Activated CD8-positive, alpha-beta T cell treated with anti-CD3 and anti-CD28 coated beads for 36 hours (primary cell): ENCODE measurements around the gene ANAPC7. TPM values are rescaled to one million over a fixed set of nuclear protein-coding genes. Genes with fewer than 3 reads are reported as not detected.

Experiments
- ATAC-seq: fragments of 200-7000 bp; cut with Tn5 transposase; one replicate; pipeline ENCODE4 v1.10.0; 2021; ENCODE audit warnings: mild to moderate bottlenecking, moderate library complexity
- CTCF ChIA-PET: fragments of 350-600 bp; sonication (Branson Sonifier 250); formaldehyde crosslinking; loops from one replicate; lab custom pipeline; 2021; ENCODE audit warnings: antibody characterized with exemption; lab: Charles Lee
- POLR2A ChIA-PET: fragments of 350-600 bp; sonication (Branson Sonifier 250); formaldehyde crosslinking; loops from one replicate; lab custom pipeline; 2021; ENCODE audit warnings: antibody characterized with exemption; lab: Charles Lee
- DNase-seq: peaks from one replicate; pipeline ENCODE4 v3.0.0-alpha.2; 2020
- H3K27ac Mint-ChIP-seq: one replicate; pipeline ENCODE4 v1.8.0; 2021; ENCODE audit warnings: mild to moderate bottlenecking, mixed read lengths
- H3K27me3 Mint-ChIP-seq: one replicate; pipeline ENCODE4 v1.8.0; 2021; ENCODE audit warnings: mixed read lengths
- H3K36me3 Mint-ChIP-seq: one replicate; pipeline ENCODE4 v1.8.0; 2021; ENCODE audit warnings: low read depth, mixed read lengths
- H3K4me1 Mint-ChIP-seq: one replicate; pipeline ENCODE4 v1.8.0; 2021; ENCODE audit warnings: low read depth, mixed read lengths
- H3K4me3 Mint-ChIP-seq: one replicate; pipeline ENCODE4 v1.8.0; 2021; ENCODE audit warnings: mild to moderate bottlenecking, moderate library complexity, mixed read lengths
- H3K9me3 Mint-ChIP-seq: one replicate; pipeline ENCODE4 v1.8.0; 2021; ENCODE audit warnings: mixed read lengths
- intact Hi-C: fragments of 100-400 bp; cut with micrococcal nuclease; formaldehyde crosslinking; loops from one replicate; pipeline ENCODE4 v1.10.0; 2022
- total RNA-seq, 2 experiments: library from RNA; stranded (reverse); gene quantifications; one replicate each; pipeline ENCODE4 v1.2.3, GENCODE V29; 2021
- TF ChIP-seq, protein P1 (sequence below): fragments of 200-600 bp; IDR thresholded peaks from one replicate; pipeline ENCODE4 v1.8.0; 2022; ENCODE audit warnings: antibody characterized with exemption, mild to moderate bottlenecking

Gene ANAPC7
- total RNA-seq, 2 experiments from 2014 or later, result 44.9 to 52.9 TPM

DNA sequence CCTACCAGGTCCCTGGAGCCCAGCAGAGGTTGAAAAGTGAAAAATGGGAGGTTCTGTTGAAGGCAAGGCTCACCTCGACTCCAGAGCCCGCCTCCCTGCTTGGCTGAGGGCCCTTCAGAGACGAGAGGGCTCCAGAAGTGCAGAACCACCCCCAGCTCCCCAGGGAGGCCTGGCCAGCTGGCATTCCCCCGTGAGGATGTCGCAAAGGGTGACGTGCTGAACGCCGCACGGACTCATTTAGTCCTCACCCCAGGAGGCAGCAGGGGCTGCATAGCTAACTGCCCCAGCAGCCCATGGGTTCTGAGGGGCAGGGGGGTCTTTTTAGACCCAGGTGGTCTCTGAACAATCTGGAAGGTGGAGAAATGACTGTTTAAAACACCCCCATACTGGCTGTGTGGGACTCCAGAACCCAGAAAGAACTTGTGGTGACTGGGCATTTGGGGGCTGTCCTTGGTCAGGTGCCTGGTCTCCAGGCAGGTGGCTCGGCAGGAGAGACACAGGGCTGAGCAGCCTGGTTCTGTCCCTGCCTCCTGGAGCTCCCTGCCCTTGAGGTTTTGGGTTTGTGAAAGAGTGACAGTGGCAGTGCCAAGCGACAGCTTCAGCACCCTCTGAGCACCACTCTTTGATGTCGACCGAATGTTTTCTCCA is 32.0 kb downstream of the ANAPC7 start:
- DNase-seq (no peak), ATAC-seq (no peak)
- Mint-ChIP-seq H3K27me3 (no peaks in the 10 kb centered on the region), H3K27ac (no peak overlapping the region), H3K9me3 (no peaks in the 10 kb centered on the region), H3K36me3 (peaks cover 12% of the 10 kb centered on the region), H3K4me3 (no peak overlapping the region), H3K4me1 (no peaks in the 10 kb centered on the region)
- TF ChIP-seq, protein P1, sequence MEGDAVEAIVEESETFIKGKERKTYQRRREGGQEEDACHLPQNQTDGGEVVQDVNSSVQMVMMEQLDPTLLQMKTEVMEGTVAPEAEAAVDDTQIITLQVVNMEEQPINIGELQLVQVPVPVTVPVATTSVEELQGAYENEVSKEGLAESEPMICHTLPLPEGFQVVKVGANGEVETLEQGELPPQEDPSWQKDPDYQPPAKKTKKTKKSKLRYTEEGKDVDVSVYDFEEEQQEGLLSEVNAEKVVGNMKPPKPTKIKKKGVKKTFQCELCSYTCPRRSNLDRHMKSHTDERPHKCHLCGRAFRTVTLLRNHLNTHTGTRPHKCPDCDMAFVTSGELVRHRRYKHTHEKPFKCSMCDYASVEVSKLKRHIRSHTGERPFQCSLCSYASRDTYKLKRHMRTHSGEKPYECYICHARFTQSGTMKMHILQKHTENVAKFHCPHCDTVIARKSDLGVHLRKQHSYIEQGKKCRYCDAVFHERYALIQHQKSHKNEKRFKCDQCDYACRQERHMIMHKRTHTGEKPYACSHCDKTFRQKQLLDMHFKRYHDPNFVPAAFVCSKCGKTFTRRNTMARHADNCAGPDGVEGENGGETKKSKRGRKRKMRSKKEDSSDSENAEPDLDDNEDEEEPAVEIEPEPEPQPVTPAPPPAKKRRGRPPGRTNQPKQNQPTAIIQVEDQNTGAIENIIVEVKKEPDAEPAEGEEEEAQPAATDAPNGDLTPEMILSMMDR, result no peak
- intact Hi-C loops, result no loop called here
- ChIA-PET CTCF (interaction anchor here (1.1 kb wide), 1 partner anchor 22 kb away, joined by 4 read pairs; no protein-coding TSS in a partner anchor), POLR2A (interaction anchor here (0.6 to 1.2 kb wide), 4 partner anchors 22 to 55 kb away, joined by 3 to 4 read pairs (median 4); no protein-coding TSS in a partner anchor)

DNA sequence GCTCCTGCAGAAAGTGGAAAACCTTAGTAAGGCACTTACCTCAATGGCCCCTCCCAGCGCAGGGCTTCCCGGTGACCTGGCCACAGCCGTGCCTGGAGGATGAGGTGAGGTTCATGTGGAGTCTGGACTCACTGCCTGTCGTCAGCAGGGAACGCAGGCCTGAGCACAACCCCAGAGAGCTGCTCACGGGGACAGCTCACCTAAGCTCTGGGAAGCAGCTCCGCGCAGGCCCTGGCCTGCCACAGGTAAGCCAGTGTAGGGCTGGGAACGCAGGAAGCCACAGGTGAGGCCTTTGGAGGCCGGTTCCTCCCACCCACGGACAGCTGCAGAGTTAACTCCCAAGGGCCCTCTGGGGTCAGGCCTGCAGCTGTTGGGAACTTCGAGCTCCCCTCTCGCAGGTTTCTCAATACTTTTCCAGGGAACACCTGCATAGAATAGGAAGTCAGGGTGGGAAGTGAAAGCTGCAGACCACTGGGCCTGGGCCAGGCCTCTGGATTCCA is 32.7 kb downstream of the ANAPC7 start:
- TF ChIP-seq, protein P1, result no peak
- H3K4me3 Mint-ChIP-seq, result no peak overlapping the region
- ChIA-PET CTCF (no interaction called here), POLR2A (interaction anchor here (0.9 to 1.2 kb wide), 2 partner anchors 21 to 54 kb away, joined by 4 read pairs; no protein-coding TSS in a partner anchor)
- H3K9me3 Mint-ChIP-seq, result no peaks in the 10 kb centered on the region
- intact Hi-C loops, result no loop called here
- peaks cover 7% of the 10 kb centered on the region for H3K36me3 Mint-ChIP-seq
- DNase-seq (no peak), ATAC-seq (no peak)
- H3K27me3 Mint-ChIP-seq, result no peaks in the 10 kb centered on the region
- H3K4me1 Mint-ChIP-seq, result no peaks in the 10 kb centered on the region
- H3K27ac Mint-ChIP-seq, result no peak overlapping the region

DNA sequence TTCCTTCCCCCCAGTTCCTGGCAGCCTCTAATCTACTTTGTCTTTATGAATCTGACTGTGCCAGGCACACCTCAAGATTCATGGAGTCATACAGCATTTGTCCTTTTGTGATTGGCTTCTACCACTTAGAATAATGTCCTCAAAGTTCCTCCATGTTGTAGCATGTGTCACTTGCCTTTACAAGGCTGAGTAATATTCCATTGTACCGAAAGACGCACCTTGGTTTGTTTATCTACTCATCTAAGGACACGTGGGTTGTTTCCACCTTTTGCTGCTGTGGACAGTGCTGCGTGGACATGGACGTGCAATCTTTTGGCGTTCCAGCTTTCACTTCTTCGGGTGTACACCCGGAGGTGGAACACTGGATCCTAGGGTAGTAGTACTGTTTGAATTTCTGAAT is 33.5 kb downstream of the ANAPC7 start:
- Mint-ChIP-seq H3K4me3 (no peak overlapping the region), H3K27ac (no peak overlapping the region), H3K9me3 (no peaks in the 10 kb centered on the region), H3K27me3 (no peaks in the 10 kb centered on the region), H3K36me3 (peaks cover 4% of the 10 kb centered on the region), H3K4me1 (no peaks in the 10 kb centered on the region)
- CTCF ChIA-PET, result no interaction called here
- no peak for DNase-seq
- POLR2A ChIA-PET, result interaction anchor here (0.6 kb wide), 1 partner anchor 355 kb away, joined by 3 read pairs; no protein-coding TSS in a partner anchor
- no peak for ATAC-seq
- TF ChIP-seq, protein P1, result no peak
- intact Hi-C loops, result no loop called here

DNA sequence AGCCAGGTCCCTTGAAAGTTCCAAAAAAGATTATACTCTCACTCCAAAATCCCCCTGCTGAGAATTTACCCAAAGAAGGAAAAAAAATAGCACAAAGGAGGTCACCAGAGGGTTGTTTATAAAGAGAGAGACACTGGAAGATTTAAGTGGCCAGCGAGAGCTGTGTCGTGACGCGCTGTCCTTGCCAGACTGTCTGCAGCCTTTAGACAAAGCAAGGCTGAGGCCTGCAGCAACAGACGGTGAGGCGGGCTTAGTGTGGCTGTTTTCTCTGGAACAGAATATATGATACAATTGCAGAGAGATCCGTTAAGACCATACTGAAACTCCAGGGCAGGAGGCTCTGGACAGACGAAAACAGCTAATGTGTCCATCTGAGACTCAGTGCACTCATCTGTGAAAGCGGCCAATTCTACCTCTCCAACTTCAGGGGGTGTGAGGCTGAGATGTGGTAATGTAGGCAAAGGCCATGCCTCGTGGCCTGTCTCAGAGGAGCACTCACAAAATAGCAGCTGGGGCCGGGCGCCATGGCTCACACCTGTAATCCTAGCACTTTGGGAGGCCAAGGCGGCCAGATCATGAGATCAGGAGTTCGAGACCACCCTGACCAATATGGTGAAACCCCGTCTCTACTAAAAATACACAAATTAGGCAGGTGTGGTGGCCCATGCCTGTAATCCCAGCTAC is 36.2 kb downstream of the ANAPC7 start:
- TF ChIP-seq, protein P1, result no peak
- Mint-ChIP-seq H3K4me3 (no peak overlapping the region), H3K4me1 (no peaks in the 10 kb centered on the region), H3K36me3 (no peaks in the 10 kb centered on the region), H3K27ac (no peak overlapping the region), H3K27me3 (no peaks in the 10 kb centered on the region), H3K9me3 (no peaks in the 10 kb centered on the region)
- ChIA-PET CTCF (interaction anchor here (0.8 to 1.3 kb wide), 2 partner anchors 64 to 140 kb away, joined by 3 to 4 read pairs; no protein-coding TSS in a partner anchor), POLR2A (interaction anchor here (1.0 kb wide), 1 partner anchor 21 kb away, joined by 4 read pairs; no protein-coding TSS in a partner anchor)
- intact Hi-C loops, result no loop called here
- DNase-seq (no peak), ATAC-seq (no peak)
